Fibroblast of mammary gland (primary cell): ENCODE results near the gene IMPG2.
A peak's percentile ranks its signal among the peaks of the same experiment; 100 is the strongest.
"Not testable (repeated sequence)": the region's sequence is repeated elsewhere in the genome, so short reads cannot be mapped to it uniquely, and the experiment has no call there.

Experiments used
- DNase-seq: peaks from one replicate; pipeline ENCODE4 v3.0.0-alpha.2; 2010; ENCODE audit warnings: low read depth
- H3K4me3 ChIP-seq: 2 replicates; pipeline ENCODE4 v1.5.1; 2011; ENCODE audit warnings: low read depth, mild to moderate bottlenecking, low read length, moderate library complexity; ENCODE audit not compliant: control insufficient read depth
- CTCF ChIP-seq: conservative IDR thresholded peaks from 2 replicates; pipeline ENCODE4 v1.5.1; 2011; ENCODE audit warnings: low read depth, low read length, inconsistent platforms; ENCODE audit not compliant: control insufficient read depth, insufficient read depth

Gene IMPG2

GRCh38 chr3:101319531-101319930 is 844 bp downstream of the IMPG2 start:
- TF ChIP-seq CTCF = no peak
- no peak overlapping the region for H3K4me3 ChIP-seq
- DNase-seq = no peak

- no peak for TF ChIP-seq CTCF
- DNase-seq = no peak
Observed at GRCh38 chr3:101312545-101312944, 7.8 kb downstream of the IMPG2 start.

GRCh38 chr3:101311676-101312075 is 8.7 kb downstream of the IMPG2 start:
- TF ChIP-seq CTCF = no peak
- H3K4me3 ChIP-seq = no peak overlapping the region
- no peak for DNase-seq

More at GRCh38 chr3:101312545-101312944, 7.8 kb downstream of the IMPG2 start:
- no peak overlapping the region for H3K4me3 ChIP-seq

- no peak overlapping the region for H3K4me3 ChIP-seq
- DNase-seq = peak; percentile 35
- no peak for TF ChIP-seq CTCF
Observed at GRCh38 chr3:101310978-101311375, 9.4 kb downstream of the IMPG2 start.

GRCh38 chr3:101308147-101308772 is 12.1 kb downstream of the IMPG2 start:
- not testable (repeated sequence) for H3K4me3 ChIP-seq, DNase-seq

- H3K4me3 ChIP-seq = no peak overlapping the region
- no peak for TF ChIP-seq CTCF
- no peak for DNase-seq
Observed at GRCh38 chr3:101303836-101304235, 16.5 kb downstream of the IMPG2 start.

GRCh38 chr3:101303089-101303731 is 17.2 kb downstream of the IMPG2 start:
- no peak for TF ChIP-seq CTCF
- no peak overlapping the region for H3K4me3 ChIP-seq
- peak; percentile 71 for DNase-seq
